Measurements from ENCODE around the gene TSNAXIP1. TPM values are rescaled to one million over a fixed set of nuclear protein-coding genes. Genes with fewer than 3 reads are reported as not detected.
"Not testable (repeated sequence)": the region's sequence is repeated elsewhere in the genome, so short reads cannot be mapped to it uniquely, and the experiment has no call there.

Gene TSNAXIP1
- total RNA-seq, 2 donors from 2014 or later: 2.1 to 8.0 TPM

GRCh38 chr16:67860589-67861398 lies 54.1 kb downstream of the TSNAXIP1 start:
- Histone ChIP-seq H3K27ac (no peak overlapping the region), H3K36me3 (no peaks in the 10 kb centered on the region), H3K4me1 (replicated peaks) (peaks cover 4% of the 10 kb centered on the region), H3K27me3 (replicated peaks; ENCODE audit: insufficient read depth) (no peaks in the 10 kb centered on the region), H3K9me3 (no peaks in the 10 kb centered on the region), H3K4me3 (no peak overlapping the region)
- intact Hi-C loops (cut with DNase I): no loop called here
- WGBS: 91% methylated on average over 8 of the region's 8 CpGs
- TF ChIP-seq POLR2AphosphoS5 (IDR thresholded peaks at IDR 0.05): no peak
- no peak for TF ChIP-seq CTCF (IDR thresholded peaks at IDR 0.05)
- TF ChIP-seq POLR2A (IDR thresholded peaks at IDR 0.05): no peak
- no peak for DNase-seq (ENCODE audit: low spot score)

DNA sequence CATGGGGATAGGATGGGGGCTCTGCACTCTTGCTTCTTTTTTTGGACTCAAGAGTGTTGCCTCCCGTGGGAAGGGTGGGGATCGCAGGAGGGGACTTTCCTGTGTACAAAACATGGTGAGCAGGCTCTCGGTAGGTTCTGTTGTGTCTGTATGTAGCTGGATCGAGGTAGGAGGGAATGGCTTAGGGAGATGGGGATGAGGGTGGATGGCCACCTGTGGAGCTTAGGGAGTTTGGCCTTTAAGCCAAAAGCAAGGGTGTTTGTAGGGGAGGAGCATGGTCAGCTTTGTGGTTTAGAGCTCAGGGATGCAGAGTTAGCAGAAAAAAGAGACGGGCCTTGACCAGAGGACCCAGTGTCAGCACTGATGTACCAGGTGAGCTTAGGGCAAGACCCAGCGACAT lies 55.2 kb downstream of the TSNAXIP1 start:
- Histone ChIP-seq H3K4me3 (no peak overlapping the region), H3K27ac (no peak overlapping the region), H3K36me3 (peaks cover 0 to 1% of the 10 kb centered on the region in 2 donors), H3K4me1 (replicated peaks) (peaks cover 4% of the 10 kb centered on the region), H3K27me3 (replicated peaks; ENCODE audit: insufficient read depth) (no peaks in the 10 kb centered on the region), H3K9me3 (no peaks in the 10 kb centered on the region)
- intact Hi-C loops (cut with DNase I): no loop called here
- no peak for DNase-seq (ENCODE audit: low spot score)
- no peak for TF ChIP-seq CTCF (IDR thresholded peaks at IDR 0.05)
- no peak for TF ChIP-seq POLR2AphosphoS5 (IDR thresholded peaks at IDR 0.05)
- TF ChIP-seq POLR2A (IDR thresholded peaks at IDR 0.05): no peak
- 94% methylated on average over 6 of the region's 6 CpGs for WGBS

- intact Hi-C loops (cut with DNase I): no loop called here
- no peak for DNase-seq (ENCODE audit: low spot score)
- Histone ChIP-seq H3K36me3 (peaks cover 0 to 6% of the 10 kb centered on the region in 2 donors), H3K4me3 (no peak overlapping the region), H3K9me3 (no peaks in the 10 kb centered on the region), H3K4me1 (replicated peaks) (no peaks in the 10 kb centered on the region), H3K27ac (no peak overlapping the region), H3K27me3 (replicated peaks; ENCODE audit: insufficient read depth) (no peaks in the 10 kb centered on the region)
- 73% methylated on average over 11 of the region's 11 CpGs for WGBS
- TF ChIP-seq POLR2A (IDR thresholded peaks at IDR 0.05): no peak
Observed at GRCh38 chr16:67862623-67863583, 56.2 kb downstream of the TSNAXIP1 start.

DNA sequence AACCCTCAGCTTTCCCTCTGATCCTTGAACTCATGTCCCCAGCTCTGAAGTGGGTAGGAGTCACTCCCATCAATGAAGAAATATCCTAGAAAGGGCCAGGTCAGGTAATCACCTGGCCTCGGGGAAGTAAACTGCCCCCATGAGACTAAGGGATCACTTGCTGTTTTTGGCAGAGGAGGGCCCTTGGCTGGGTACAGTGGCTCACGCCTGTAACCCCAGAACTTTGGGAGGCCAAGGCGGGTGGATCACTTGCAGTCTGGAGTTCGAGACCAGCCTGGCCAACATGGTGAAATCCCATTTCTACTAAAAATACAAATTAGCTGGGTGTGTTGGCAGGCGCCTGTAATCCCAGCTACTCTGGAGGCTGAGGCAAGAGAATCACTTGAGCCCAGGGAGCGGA lies 57.4 kb downstream of the TSNAXIP1 start:
- H3K27ac ChIP-seq, H3K36me3 ChIP-seq: not testable (repeated sequence)
- WGBS: 95% methylated on average over 6 of the region's 6 CpGs

DNA sequence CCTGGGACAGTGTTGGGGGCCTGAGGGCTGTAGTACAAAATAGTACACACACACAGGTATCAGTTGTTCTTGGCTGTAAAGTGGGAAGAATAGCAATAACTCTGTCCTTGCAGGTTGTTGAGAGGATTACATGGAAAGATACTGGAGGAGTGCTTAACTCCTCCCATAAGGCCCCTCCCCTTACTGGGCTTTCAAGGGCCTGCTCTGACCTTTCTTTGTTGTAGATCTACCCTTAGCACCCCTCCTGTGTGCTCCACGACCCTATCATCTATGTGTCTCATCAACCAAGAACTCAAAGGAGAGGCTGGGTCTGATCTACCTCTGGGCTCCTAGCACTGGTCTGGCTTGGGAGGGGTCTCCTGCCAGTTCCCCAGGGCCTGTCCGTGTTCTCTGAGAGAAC lies 57.9 kb downstream of the TSNAXIP1 start:
- 79% methylated on average over 2 of the region's 2 CpGs for WGBS
- Histone ChIP-seq H3K4me1 (replicated peaks) (no peaks in the 10 kb centered on the region), H3K27ac (no peak overlapping the region), H3K36me3 (peaks cover 0 to 6% of the 10 kb centered on the region in 2 donors), H3K9me3 (no peaks in the 10 kb centered on the region), H3K27me3 (replicated peaks; ENCODE audit: insufficient read depth) (no peaks in the 10 kb centered on the region), H3K4me3 (no peak overlapping the region)
- DNase-seq (ENCODE audit: low spot score): no peak
- intact Hi-C loops (cut with DNase I): no loop called here
- TF ChIP-seq POLR2AphosphoS5 (IDR thresholded peaks at IDR 0.05): no peak
- TF ChIP-seq POLR2A (IDR thresholded peaks at IDR 0.05): no peak
- no peak for TF ChIP-seq CTCF (IDR thresholded peaks at IDR 0.05)

More for the DNA sequence above, 57.4 kb downstream of the TSNAXIP1 start:
- H3K27me3 ChIP-seq (replicated peaks; ENCODE audit: insufficient read depth); H3K9me3 ChIP-seq; H3K4me1 ChIP-seq (replicated peaks); H3K4me3 ChIP-seq; intact Hi-C loops (cut with DNase I); DNase-seq (ENCODE audit: low spot score): not testable (repeated sequence)
